OCI-LY3 (cell line): ENCODE data around the gene RABGGTB.
"Not testable (repeated sequence)": the region's sequence is repeated elsewhere in the genome, so short reads cannot be mapped to it uniquely, and the experiment has no call there.

Source experiments
- H2AFZ ChIP-seq: fragments of 200-600, 300-600 bp; shearing (Covaris generic); 2 replicates; pipeline ENCODE4 v1.6.0; 2014; ENCODE audit warnings: antibody characterized with exemption, low read depth, low read length
- H3K27ac ChIP-seq: fragments of 200-600, 300-600 bp; sonication (generic); 2 replicates; pipeline ENCODE4 v1.5.1; 2014; ENCODE audit warnings: mild to moderate bottlenecking, low read length, moderate library complexity, mixed read lengths
- H3K27me3 ChIP-seq: fragments of 200-600, 300-600 bp; sonication (generic); 2 replicates; pipeline ENCODE4 v1.6.1; 2014; ENCODE audit warnings: low read depth, low read length, mixed read lengths
- H3K36me3 ChIP-seq: fragments of 200-600, 300-600 bp; sonication (generic); replicated peaks from 2 replicates; pipeline ENCODE3; 2014; ENCODE audit warnings: low read depth, low read length, mixed read lengths
- H3K4me1 ChIP-seq: fragments of 300-600, 200-600 bp; sonication (generic); 2 replicates; pipeline ENCODE4 v1.6.1; 2014; ENCODE audit warnings: low read length, mixed read lengths
- H3K4me2 ChIP-seq: fragments of 200-600, 300-600 bp; sonication (generic); 2 replicates; pipeline ENCODE4 v1.6.1; 2014; ENCODE audit warnings: low read length, mixed read lengths
- H3K4me3 ChIP-seq: fragments of 300-600, 200-600 bp; sonication (generic); 2 replicates; pipeline ENCODE4 v1.5.1; 2014; ENCODE audit warnings: antibody characterized with exemption, mild to moderate bottlenecking, low read length, moderate library complexity
- H3K79me2 ChIP-seq: fragments of 300-600, 200-600 bp; shearing (Covaris generic); 2 replicates; pipeline ENCODE4 v1.6.1; 2014; ENCODE audit warnings: mild to moderate bottlenecking, low read length, mixed read lengths
- H3K9ac ChIP-seq: fragments of 300-600, 200-600 bp; shearing (Covaris generic); 2 replicates; pipeline ENCODE4 v1.6.0; 2014; ENCODE audit warnings: mild to moderate bottlenecking, low read length, moderate library complexity
- H3K9me3 ChIP-seq: fragments of 200-600, 300-600 bp; shearing (Covaris generic); 2 replicates; pipeline ENCODE4 v1.6.1; 2014; ENCODE audit warnings: low read length, mixed read lengths; ENCODE audit not compliant: insufficient read depth
- H4K20me1 ChIP-seq: fragments of 200-600, 300-600 bp; sonication (generic); 2 replicates; pipeline ENCODE4 v1.6.1; 2016; ENCODE audit warnings: low read length, mixed read lengths; ENCODE audit not compliant: insufficient read depth
- EZH2phosphoT487 ChIP-seq: fragments of 200-600 bp; shearing (Covaris generic); IDR thresholded peaks from 2 replicates; pipeline ENCODE4 v1.6.1; 2018; ENCODE audit warnings: antibody characterized with exemption, mixed run types, low read depth
- TF ChIP-seq, protein P1 (sequence below): fragments of 200-600, 300-600 bp; sonication (generic); IDR thresholded peaks from 2 replicates; pipeline ENCODE4 v1.5.1; 2014; ENCODE audit warnings: antibody characterized with exemption, low read length, low read depth

RABGGTB gene

DNA sequence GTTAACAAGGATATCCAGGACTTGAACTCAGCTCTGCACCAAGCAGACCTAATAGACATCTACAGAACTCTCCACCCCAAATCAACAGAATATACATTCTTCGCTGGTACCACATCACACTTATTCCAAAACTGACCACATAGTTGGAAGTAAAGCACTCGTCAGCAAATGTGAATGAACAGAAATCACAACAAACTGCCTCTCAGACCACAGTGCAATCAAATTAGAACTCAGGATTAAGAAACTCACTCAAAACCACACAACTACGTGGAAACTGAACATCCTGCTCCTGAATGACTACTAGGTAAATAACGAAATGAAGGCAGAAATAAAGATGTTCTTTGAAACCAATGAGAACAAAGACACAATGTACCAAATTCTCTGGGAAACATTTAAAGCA lies 5.9 kb upstream of the RABGGTB start:
- H3K4me2 ChIP-seq, H2AFZ ChIP-seq, H3K27ac ChIP-seq, H3K4me1 ChIP-seq, H3K9ac ChIP-seq, H3K79me2 ChIP-seq, H3K36me3 ChIP-seq, H4K20me1 ChIP-seq, H3K4me3 ChIP-seq, H3K9me3 ChIP-seq, H3K27me3 ChIP-seq: not testable (repeated sequence)

DNA sequence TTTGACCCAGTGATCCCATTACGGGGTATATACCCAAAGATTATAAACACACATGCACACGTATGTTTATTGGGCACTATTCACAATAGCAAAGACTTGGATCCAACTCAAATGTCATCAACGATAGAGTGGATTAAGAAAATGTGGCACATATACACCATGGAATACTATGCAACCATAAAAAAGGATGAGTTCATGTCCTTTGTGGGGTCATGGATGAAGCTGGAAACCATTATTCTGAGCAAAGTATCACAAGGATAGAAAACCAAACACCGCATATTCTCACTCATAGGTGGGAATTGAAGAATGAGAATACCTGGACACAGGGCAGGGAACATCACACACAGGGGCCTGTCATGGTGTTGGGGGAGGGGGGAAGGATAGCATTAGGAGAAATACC lies 2.1 kb upstream of the RABGGTB start:
- Histone ChIP-seq H3K36me3 (peaks cover 23% of the 10 kb centered on the region), H3K27ac (peak overlapping the region; percentile 98), H3K4me2 (peak overlapping the region; percentile 77), H3K4me3 (peak overlapping the region; percentile 92), H3K9ac (peak overlapping the region; percentile 99), H4K20me1 (peaks cover 20% of the 10 kb centered on the region), H3K4me1 (peaks cover 10% of the 10 kb centered on the region), H3K79me2 (peaks cover 36% of the 10 kb centered on the region)
- not testable (repeated sequence) for H2AFZ ChIP-seq, H3K27me3 ChIP-seq, H3K9me3 ChIP-seq

DNA sequence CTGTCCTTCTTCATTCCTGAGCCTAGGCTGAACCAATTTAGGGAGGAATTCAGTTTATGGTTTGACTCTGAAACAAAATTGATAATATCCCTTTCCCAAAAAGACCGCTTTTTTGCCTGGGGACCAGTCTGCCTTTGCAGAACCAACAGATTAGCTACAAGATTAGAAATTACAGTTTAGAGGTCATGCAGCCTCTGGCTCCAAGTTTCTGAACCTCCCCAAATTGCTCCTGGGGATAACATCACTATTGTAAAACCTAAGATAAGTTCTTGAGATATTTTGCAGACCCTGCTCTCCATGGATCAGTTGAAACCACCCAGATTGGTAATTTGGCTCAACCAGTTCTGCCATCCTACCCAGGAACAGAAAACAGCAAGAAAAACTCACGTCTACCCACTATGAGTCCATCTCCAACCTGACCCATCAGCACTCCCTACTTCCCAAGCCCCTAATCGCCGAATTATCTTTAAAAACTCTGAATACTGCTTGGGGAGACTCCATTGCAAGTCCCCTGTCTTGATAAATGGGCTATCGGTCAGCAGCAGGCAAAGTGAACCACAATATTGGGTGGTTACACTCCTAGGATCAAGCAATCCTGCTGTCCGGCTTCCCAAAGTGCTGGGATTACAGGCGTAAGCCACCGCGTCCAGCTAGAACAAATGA lies 605 bp upstream of the RABGGTB start:
- Histone ChIP-seq H3K36me3 (peaks cover 37% of the 10 kb centered on the region), H2AFZ (peak overlapping the region; percentile 13; the same call in 1 of the 2 replicates), H3K9me3 (no peaks in the 10 kb centered on the region), H3K27ac (peak overlapping the region; percentile 98), H3K9ac (peak overlapping the region; percentile 99), H3K4me2 (peak overlapping the region; percentile 77), H3K27me3 (no peaks in the 10 kb centered on the region), H3K4me1 (peaks cover 20% of the 10 kb centered on the region), H3K79me2 (peaks cover 52% of the 10 kb centered on the region), H3K4me3 (peak overlapping the region; percentile 92), H4K20me1 (peaks cover 35% of the 10 kb centered on the region)
- TF ChIP-seq EZH2phosphoT487, result no peak
- TF ChIP-seq, protein P1, sequence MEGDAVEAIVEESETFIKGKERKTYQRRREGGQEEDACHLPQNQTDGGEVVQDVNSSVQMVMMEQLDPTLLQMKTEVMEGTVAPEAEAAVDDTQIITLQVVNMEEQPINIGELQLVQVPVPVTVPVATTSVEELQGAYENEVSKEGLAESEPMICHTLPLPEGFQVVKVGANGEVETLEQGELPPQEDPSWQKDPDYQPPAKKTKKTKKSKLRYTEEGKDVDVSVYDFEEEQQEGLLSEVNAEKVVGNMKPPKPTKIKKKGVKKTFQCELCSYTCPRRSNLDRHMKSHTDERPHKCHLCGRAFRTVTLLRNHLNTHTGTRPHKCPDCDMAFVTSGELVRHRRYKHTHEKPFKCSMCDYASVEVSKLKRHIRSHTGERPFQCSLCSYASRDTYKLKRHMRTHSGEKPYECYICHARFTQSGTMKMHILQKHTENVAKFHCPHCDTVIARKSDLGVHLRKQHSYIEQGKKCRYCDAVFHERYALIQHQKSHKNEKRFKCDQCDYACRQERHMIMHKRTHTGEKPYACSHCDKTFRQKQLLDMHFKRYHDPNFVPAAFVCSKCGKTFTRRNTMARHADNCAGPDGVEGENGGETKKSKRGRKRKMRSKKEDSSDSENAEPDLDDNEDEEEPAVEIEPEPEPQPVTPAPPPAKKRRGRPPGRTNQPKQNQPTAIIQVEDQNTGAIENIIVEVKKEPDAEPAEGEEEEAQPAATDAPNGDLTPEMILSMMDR, result no peak

DNA sequence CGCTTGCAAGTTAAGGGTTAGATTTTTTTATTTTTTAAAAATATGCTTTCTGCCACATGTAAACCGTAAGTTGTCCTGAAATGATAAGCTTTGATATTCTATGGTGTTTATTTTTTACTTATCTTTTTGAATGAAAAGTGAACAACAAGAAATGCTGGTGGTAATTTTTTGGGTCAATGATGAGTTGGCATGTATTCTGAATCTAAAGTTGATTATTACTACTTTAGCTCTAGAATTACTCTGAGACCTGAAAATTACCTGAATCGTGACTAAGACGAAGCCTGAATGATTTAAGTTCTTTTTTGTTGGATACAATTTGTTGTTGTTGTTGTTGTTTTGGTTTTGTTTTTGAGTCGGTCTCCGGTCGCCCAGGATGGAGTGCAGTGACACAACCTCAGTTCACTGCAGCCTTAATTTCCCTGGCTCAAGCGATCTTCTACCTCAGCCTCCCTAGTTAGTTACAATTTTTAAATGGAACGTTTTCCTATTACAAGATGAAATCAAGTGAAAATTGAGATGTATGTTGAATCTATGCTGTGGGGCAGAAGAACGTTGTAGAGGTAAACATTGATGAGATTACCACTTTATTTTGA lies 941 bp downstream of the RABGGTB start:
- Histone ChIP-seq H3K4me3 (peak overlapping the region; percentile 92), H3K79me2 (peaks cover 66% of the 10 kb centered on the region), H3K9me3 (no peaks in the 10 kb centered on the region), H3K9ac (peak overlapping the region; percentile 99), H3K27ac (peak overlapping the region; percentile 98), H3K4me2 (peak overlapping the region; percentile 99), H4K20me1 (peaks cover 44% of the 10 kb centered on the region), H3K36me3 (peaks cover 50% of the 10 kb centered on the region), H3K4me1 (peaks cover 20% of the 10 kb centered on the region), H3K27me3 (no peaks in the 10 kb centered on the region), H2AFZ (no peak overlapping the region)
- TF ChIP-seq EZH2phosphoT487, result no peak
- TF ChIP-seq, protein P1, result no peak

DNA sequence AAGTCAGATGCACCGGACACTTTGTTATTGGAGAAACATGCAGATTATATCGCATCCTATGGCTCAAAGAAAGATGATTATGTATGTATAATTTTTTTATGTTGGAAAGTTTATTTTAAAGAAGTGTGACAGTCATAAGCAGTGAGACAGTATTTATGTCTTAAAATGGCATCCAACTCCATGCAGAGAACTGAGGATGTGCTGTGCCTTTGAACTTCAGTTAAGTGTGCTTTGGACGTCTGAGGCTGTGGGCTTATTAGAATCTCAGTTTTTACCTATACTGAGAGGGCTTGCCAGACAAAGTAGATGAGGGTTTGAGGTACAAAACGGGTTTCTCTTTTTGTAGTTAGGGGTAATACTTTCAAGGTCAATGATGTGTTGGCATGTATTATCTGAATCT lies 1.5 kb downstream of the RABGGTB start:
- peak overlapping the region; percentile 98 for H3K27ac ChIP-seq

More for the DNA sequence above, 1.5 kb downstream of the RABGGTB start:
- Histone ChIP-seq H3K79me2 (peaks cover 72% of the 10 kb centered on the region), H3K36me3 (peaks cover 53% of the 10 kb centered on the region), H3K9me3 (no peaks in the 10 kb centered on the region), H3K4me2 (peak overlapping the region; percentile 99), H2AFZ (no peak overlapping the region), H3K9ac (peak overlapping the region; percentile 99), H3K4me1 (peaks cover 20% of the 10 kb centered on the region), H3K27me3 (no peaks in the 10 kb centered on the region), H3K4me3 (peak overlapping the region; percentile 92), H4K20me1 (peaks cover 49% of the 10 kb centered on the region)
- TF ChIP-seq, protein P1, result no peak
- no peak for TF ChIP-seq EZH2phosphoT487
